GM18505 (cell line): ENCODE data around the gene MMP24OS.

ENCODE experiments used
- ATAC-seq: cut with Tn5 transposase; IDR thresholded peaks from one replicate; pipeline ENCODE4 v1.9.1; 2021; ENCODE audit not compliant: unreplicated experiment
- POLR2A ChIP-seq: IDR thresholded peaks from 4 replicates; pipeline ENCODE4 v1.6.1; 2011; ENCODE audit warnings: borderline replicate concordance; ENCODE audit not compliant: insufficient read depth, insufficient read length; ENCODE audit errors: extremely low read depth

Gene MMP24OS

GRCh38 chr20:35252037-35252461 lies 25.9 kb downstream of the MMP24OS start:
- peak; percentile 66 for ATAC-seq
- TF ChIP-seq POLR2A: no peak

GRCh38 chr20:35251613-35251940 lies 26.3 kb downstream of the MMP24OS start:
- no peak for ATAC-seq
- no peak for TF ChIP-seq POLR2A

- no peak for TF ChIP-seq POLR2A
- no peak for ATAC-seq
Measured at GRCh38 chr20:35248641-35249475, 29.1 kb downstream of the MMP24OS start.

GRCh38 chr20:35246723-35247122 lies 31.2 kb downstream of the MMP24OS start:
- no peak for TF ChIP-seq POLR2A
- ATAC-seq: no peak

- no peak for ATAC-seq
- no peak for TF ChIP-seq POLR2A
Measured at GRCh38 chr20:35243986-35244385, 33.9 kb downstream of the MMP24OS start.

GRCh38 chr20:35243317-35243716 lies 34.6 kb downstream of the MMP24OS start:
- ATAC-seq: no peak
- no peak for TF ChIP-seq POLR2A

GRCh38 chr20:35240811-35241293 lies 37.1 kb downstream of the MMP24OS start:
- no peak for ATAC-seq
- no peak for TF ChIP-seq POLR2A

GRCh38 chr20:35240083-35240810 lies 37.7 kb downstream of the MMP24OS start:
- TF ChIP-seq POLR2A: no peak

GRCh38 chr20:35238735-35239134 lies 39.2 kb downstream of the MMP24OS start:
- no peak for TF ChIP-seq POLR2A
- ATAC-seq: no peak

More at GRCh38 chr20:35240083-35240810, 37.7 kb downstream of the MMP24OS start:
- no peak for ATAC-seq

- TF ChIP-seq POLR2A: no peak
- ATAC-seq: no peak
Measured at GRCh38 chr20:35238170-35238569, 39.8 kb downstream of the MMP24OS start.

- no peak for ATAC-seq
- no peak for TF ChIP-seq POLR2A
Measured at GRCh38 chr20:35237486-35237885, 40.4 kb downstream of the MMP24OS start.

GRCh38 chr20:35235881-35236280 lies 42.0 kb downstream of the MMP24OS start:
- no peak for ATAC-seq
- TF ChIP-seq POLR2A: no peak

GRCh38 chr20:35232575-35232974 lies 45.3 kb downstream of the MMP24OS start:
- no peak for TF ChIP-seq POLR2A
- no peak for ATAC-seq
